CD14-positive monocyte (primary cell): ENCODE results near the gene MACC1. TPM values are rescaled to one million over a fixed set of nuclear protein-coding genes. Genes with fewer than 3 reads are reported as not detected.

Experiments
- DNase-seq, 3 donors: peaks; one replicate each; pipeline ENCODE4 v3.0.0-alpha.2; 2011 to 2022
- H2AFZ ChIP-seq: 2 replicates; pipeline ENCODE4 v1.6.0; 2012; ENCODE audit warnings: mild to moderate bottlenecking, low read depth, low read length, inconsistent platforms; ENCODE audit not compliant: insufficient read depth, poor library complexity, severe bottlenecking
- H3K27ac ChIP-seq, 2 donors: 1 replicate in 1 of 2; 2 replicates in 1 of 2; pipeline ENCODE4 v1.5.1; 2012 to 2013; ENCODE audit warnings: low read length in 2 of 2, control low read depth in 1 of 2, inconsistent platforms in 1 of 2, low read depth in 1 of 2, mild to moderate bottlenecking in 1 of 2
- H3K27me3 ChIP-seq, 2 donors: one replicate each; pipeline versions ENCODE4 v1.6.0 to v1.6.1; 2011 to 2013; ENCODE audit warnings: low read length in 2 of 2; ENCODE audit not compliant: control insufficient read depth in 2 of 2, insufficient read depth in 2 of 2
- H3K36me3 ChIP-seq, 2 donors: replicated peaks in 1 of 2; 1 replicate in 1 of 2; 2 replicates in 1 of 2; pipeline versions ENCODE4 v1.5.1 to v1.6.1; 2012 to 2013; ENCODE audit warnings: low read length in 2 of 2, control low read depth in 1 of 2, inconsistent platforms in 1 of 2, mild to moderate bottlenecking in 1 of 2; ENCODE audit not compliant: insufficient read depth in 2 of 2, control insufficient read depth in 1 of 2
- H3K4me1 ChIP-seq, 2 donors: 1 replicate in 1 of 2; 2 replicates in 1 of 2; pipeline versions ENCODE4 v1.5.1 to v1.6.1; 2012 to 2013; ENCODE audit warnings: low read length in 2 of 2, control low read depth in 1 of 2, inconsistent platforms in 1 of 2, mild to moderate bottlenecking in 1 of 2, moderate library complexity in 1 of 2; ENCODE audit not compliant: insufficient read depth in 2 of 2, control insufficient read depth in 1 of 2
- H3K4me2 ChIP-seq: replicated peaks from 2 replicates; pipeline ENCODE3; 2012; ENCODE audit warnings: low read length, moderate library complexity, mild to moderate bottlenecking; ENCODE audit not compliant: poor library complexity, severe bottlenecking; ENCODE audit errors: extremely low read depth
- H3K4me3 ChIP-seq, 3 experiments: fragments of 200-600 bp in 1 of 3; sonication (generic) in 1 of 3; replicated peaks in 1 of 3; 1 replicate in 2 of 3; 2 replicates in 1 of 3; pipeline ENCODE4 v1.5.1; 2011 to 2013; ENCODE audit warnings: low read length in 3 of 3, mild to moderate bottlenecking in 3 of 3, control low read depth in 2 of 3, low read depth in 2 of 3, inconsistent platforms in 1 of 3, moderate library complexity in 1 of 3
- H3K79me2 ChIP-seq: 2 replicates; pipeline ENCODE4 v1.6.0; 2012; ENCODE audit warnings: mild to moderate bottlenecking, control low read depth, inconsistent platforms, low read length, moderate library complexity; ENCODE audit not compliant: insufficient read depth
- H3K9ac ChIP-seq: 2 replicates; pipeline ENCODE4 v1.6.0; 2017; ENCODE audit warnings: low read length, mild to moderate bottlenecking; ENCODE audit not compliant: insufficient read depth, poor library complexity, severe bottlenecking
- H3K9me3 ChIP-seq, 2 donors: replicated peaks in 1 of 2; 1 replicate in 1 of 2; 2 replicates in 1 of 2; pipeline versions ENCODE4 v1.5.1 to v1.6.1; 2012 to 2013; ENCODE audit warnings: low read length in 2 of 2, control low read depth in 1 of 2; ENCODE audit not compliant: control insufficient read depth in 1 of 2, insufficient read depth in 1 of 2
- H4K20me1 ChIP-seq: 2 replicates; pipeline ENCODE4 v1.6.0; 2012; ENCODE audit warnings: mild to moderate bottlenecking, low read length, control low read depth, moderate library complexity; ENCODE audit not compliant: insufficient read depth
- H3K27ac Mint-ChIP-seq, 7 donors: one replicate each; pipeline ENCODE4 v1.8.0; 2020; ENCODE audit warnings: mild to moderate bottlenecking in 7 of 7, mixed read lengths in 7 of 7, moderate library complexity in 6 of 7, inconsistent platforms in 2 of 7
- H3K27me3 Mint-ChIP-seq, 3 donors: one replicate each; pipeline ENCODE4 v1.8.0; 2021 to 2022; ENCODE audit warnings: low read depth in 3 of 3, mild to moderate bottlenecking in 3 of 3, mixed read lengths in 3 of 3, moderate library complexity in 3 of 3, inconsistent platforms in 1 of 3
- H3K36me3 Mint-ChIP-seq, 2 donors: one replicate each; pipeline ENCODE4 v1.8.0; 2020; ENCODE audit warnings: mixed read lengths in 2 of 2, inconsistent platforms in 1 of 2, mild to moderate bottlenecking in 1 of 2
- H3K4me1 Mint-ChIP-seq: one replicate; pipeline ENCODE4 v1.8.0; 2020; ENCODE audit warnings: mild to moderate bottlenecking, mixed read lengths
- H3K4me3 Mint-ChIP-seq, 2 donors: one replicate each; pipeline ENCODE4 v1.8.0; 2020; ENCODE audit warnings: mild to moderate bottlenecking in 2 of 2, mixed read lengths in 2 of 2, moderate library complexity in 1 of 2
- H3K9me3 Mint-ChIP-seq, 7 donors: one replicate each; pipeline ENCODE4 v1.8.0; 2020 to 2022; ENCODE audit warnings: mixed read lengths in 7 of 7, mild to moderate bottlenecking in 6 of 7, moderate library complexity in 6 of 7, inconsistent platforms in 2 of 7
- CTCF ChIP-seq: fragments of 200-600 bp; IDR thresholded peaks from one replicate; pipeline ENCODE4 v1.8.0; 2022; ENCODE audit warnings: antibody characterized with exemption, mild to moderate bottlenecking
- WGBS: methylation state at CpG from one replicate; pipeline ENCODE4 v1.1.5; 2013; ENCODE audit warnings: missing lambda C conversion rate; ENCODE audit not compliant: insufficient coverage; 5-methylcytosine and 5-hydroxymethylcytosine counted together
- intact Hi-C, 2 donors: fragments of 100-400 bp; cut with micrococcal nuclease; formaldehyde crosslinking; loops; one replicate each; pipeline versions ENCODE4 v1.15.0 to v1.15.1; 2023
- polyA plus RNA-seq, 3 donors: library from polyadenylated mRNA; depleted of rRNA in 1 of 3; unstranded in 2 of 3; stranded (reverse) in 1 of 3; fragments of 300-500 nt in 2 of 3; fragments of >200 nt in 1 of 3; fragmentation: Illumina TruSeq in 2 of 3; gene quantifications; 1 replicate in 2 of 3; 2 replicates in 1 of 3; pipeline ENCODE4 v1.2.3, GENCODE V29; 2012 to 2021

The MACC1 gene
- polyA plus RNA-seq, 3 donors = not detected

GRCh38 chr7:20131776-20132175 is 85.4 kb downstream of the MACC1 start:
- H3K27ac Mint-ChIP-seq = no peak overlapping the region
- Histone ChIP-seq H3K79me2 (no peaks in the 10 kb centered on the region), H3K36me3 (no peaks in the 10 kb centered on the region), H3K4me2 (no peak overlapping the region), H3K27ac (no peak overlapping the region), H3K4me3 (no peak overlapping the region), H2AFZ (no peak overlapping the region), H3K9me3 (no peaks in the 10 kb centered on the region), H3K27me3 (no peaks in the 10 kb centered on the region), H3K9ac (no peak overlapping the region), H4K20me1 (no peaks in the 10 kb centered on the region), H3K4me1 (no peaks in the 10 kb centered on the region)
- DNase-seq = no peak
- H3K9me3 Mint-ChIP-seq = peaks cover 0 to 2% (median 0%) of the 10 kb centered on the region in 7 donors
- H3K4me3 Mint-ChIP-seq = no peak overlapping the region
- intact Hi-C loops = no loop called here
- WGBS = no CpG with 5 or more reads among the region's 4 CpGs
- no peaks in the 10 kb centered on the region for H3K4me1 Mint-ChIP-seq
- no peaks in the 10 kb centered on the region for H3K27me3 Mint-ChIP-seq
- no peaks in the 10 kb centered on the region for H3K36me3 Mint-ChIP-seq
- TF ChIP-seq CTCF = no peak

GRCh38 chr7:20129920-20130319 is 87.3 kb downstream of the MACC1 start:
- H3K27ac ChIP-seq = no peak overlapping the region
- no peak overlapping the region for H3K4me3 ChIP-seq
- H3K9me3 Mint-ChIP-seq = peaks cover 0 to 2% (median 0%) of the 10 kb centered on the region in 7 donors
- no peak overlapping the region for H3K4me3 Mint-ChIP-seq
- DNase-seq = no peak
- H3K79me2 ChIP-seq = no peaks in the 10 kb centered on the region
- H3K27me3 Mint-ChIP-seq = peaks cover 0 to 3% (median 0%) of the 10 kb centered on the region in 3 donors
- no peak for TF ChIP-seq CTCF
- H4K20me1 ChIP-seq = no peaks in the 10 kb centered on the region
- no peaks in the 10 kb centered on the region for H3K4me1 Mint-ChIP-seq
- no peak overlapping the region for H3K9ac ChIP-seq
- no peak overlapping the region for H3K4me2 ChIP-seq
- H3K36me3 ChIP-seq = no peaks in the 10 kb centered on the region
- no peaks in the 10 kb centered on the region for H3K9me3 ChIP-seq
- no peak overlapping the region for H2AFZ ChIP-seq
- no peaks in the 10 kb centered on the region for H3K27me3 ChIP-seq
- H3K27ac Mint-ChIP-seq = no peak overlapping the region
- H3K36me3 Mint-ChIP-seq = no peaks in the 10 kb centered on the region
- intact Hi-C loops = no loop called here
- no peaks in the 10 kb centered on the region for H3K4me1 ChIP-seq
